ENCODE results near the gene ERBB4. TPM values are rescaled to one million over a fixed set of nuclear protein-coding genes. Genes with fewer than 3 reads are reported as not detected.

Gene ERBB4
- total and polyA plus RNA-seq, 2 of the 8 experiments (the other 6 are each of a cell fraction or from before 2014, with no cell fraction given): 0.34 to 1.3 TPM

DNA sequence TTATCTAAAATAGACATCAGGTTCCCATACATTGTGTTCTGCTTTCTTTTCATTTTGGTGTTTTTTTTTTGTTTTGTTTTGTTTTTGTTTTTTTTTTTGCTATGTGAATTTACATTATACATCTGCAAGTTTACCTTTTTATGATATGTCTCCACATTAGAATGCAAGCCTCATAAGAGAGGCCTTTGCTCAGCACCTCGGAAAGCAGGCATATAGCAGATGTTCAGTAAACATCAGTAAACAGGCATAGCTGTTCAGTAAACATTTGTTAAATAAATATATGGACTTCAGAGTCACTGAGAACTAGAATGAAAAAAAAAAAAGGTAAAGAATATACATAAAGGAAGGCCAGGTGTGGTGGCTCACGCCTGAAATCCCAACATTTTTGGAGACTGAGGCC lies 405.3 kb downstream of the ERBB4 start (continued):
- TF ChIP-seq, protein P1, sequence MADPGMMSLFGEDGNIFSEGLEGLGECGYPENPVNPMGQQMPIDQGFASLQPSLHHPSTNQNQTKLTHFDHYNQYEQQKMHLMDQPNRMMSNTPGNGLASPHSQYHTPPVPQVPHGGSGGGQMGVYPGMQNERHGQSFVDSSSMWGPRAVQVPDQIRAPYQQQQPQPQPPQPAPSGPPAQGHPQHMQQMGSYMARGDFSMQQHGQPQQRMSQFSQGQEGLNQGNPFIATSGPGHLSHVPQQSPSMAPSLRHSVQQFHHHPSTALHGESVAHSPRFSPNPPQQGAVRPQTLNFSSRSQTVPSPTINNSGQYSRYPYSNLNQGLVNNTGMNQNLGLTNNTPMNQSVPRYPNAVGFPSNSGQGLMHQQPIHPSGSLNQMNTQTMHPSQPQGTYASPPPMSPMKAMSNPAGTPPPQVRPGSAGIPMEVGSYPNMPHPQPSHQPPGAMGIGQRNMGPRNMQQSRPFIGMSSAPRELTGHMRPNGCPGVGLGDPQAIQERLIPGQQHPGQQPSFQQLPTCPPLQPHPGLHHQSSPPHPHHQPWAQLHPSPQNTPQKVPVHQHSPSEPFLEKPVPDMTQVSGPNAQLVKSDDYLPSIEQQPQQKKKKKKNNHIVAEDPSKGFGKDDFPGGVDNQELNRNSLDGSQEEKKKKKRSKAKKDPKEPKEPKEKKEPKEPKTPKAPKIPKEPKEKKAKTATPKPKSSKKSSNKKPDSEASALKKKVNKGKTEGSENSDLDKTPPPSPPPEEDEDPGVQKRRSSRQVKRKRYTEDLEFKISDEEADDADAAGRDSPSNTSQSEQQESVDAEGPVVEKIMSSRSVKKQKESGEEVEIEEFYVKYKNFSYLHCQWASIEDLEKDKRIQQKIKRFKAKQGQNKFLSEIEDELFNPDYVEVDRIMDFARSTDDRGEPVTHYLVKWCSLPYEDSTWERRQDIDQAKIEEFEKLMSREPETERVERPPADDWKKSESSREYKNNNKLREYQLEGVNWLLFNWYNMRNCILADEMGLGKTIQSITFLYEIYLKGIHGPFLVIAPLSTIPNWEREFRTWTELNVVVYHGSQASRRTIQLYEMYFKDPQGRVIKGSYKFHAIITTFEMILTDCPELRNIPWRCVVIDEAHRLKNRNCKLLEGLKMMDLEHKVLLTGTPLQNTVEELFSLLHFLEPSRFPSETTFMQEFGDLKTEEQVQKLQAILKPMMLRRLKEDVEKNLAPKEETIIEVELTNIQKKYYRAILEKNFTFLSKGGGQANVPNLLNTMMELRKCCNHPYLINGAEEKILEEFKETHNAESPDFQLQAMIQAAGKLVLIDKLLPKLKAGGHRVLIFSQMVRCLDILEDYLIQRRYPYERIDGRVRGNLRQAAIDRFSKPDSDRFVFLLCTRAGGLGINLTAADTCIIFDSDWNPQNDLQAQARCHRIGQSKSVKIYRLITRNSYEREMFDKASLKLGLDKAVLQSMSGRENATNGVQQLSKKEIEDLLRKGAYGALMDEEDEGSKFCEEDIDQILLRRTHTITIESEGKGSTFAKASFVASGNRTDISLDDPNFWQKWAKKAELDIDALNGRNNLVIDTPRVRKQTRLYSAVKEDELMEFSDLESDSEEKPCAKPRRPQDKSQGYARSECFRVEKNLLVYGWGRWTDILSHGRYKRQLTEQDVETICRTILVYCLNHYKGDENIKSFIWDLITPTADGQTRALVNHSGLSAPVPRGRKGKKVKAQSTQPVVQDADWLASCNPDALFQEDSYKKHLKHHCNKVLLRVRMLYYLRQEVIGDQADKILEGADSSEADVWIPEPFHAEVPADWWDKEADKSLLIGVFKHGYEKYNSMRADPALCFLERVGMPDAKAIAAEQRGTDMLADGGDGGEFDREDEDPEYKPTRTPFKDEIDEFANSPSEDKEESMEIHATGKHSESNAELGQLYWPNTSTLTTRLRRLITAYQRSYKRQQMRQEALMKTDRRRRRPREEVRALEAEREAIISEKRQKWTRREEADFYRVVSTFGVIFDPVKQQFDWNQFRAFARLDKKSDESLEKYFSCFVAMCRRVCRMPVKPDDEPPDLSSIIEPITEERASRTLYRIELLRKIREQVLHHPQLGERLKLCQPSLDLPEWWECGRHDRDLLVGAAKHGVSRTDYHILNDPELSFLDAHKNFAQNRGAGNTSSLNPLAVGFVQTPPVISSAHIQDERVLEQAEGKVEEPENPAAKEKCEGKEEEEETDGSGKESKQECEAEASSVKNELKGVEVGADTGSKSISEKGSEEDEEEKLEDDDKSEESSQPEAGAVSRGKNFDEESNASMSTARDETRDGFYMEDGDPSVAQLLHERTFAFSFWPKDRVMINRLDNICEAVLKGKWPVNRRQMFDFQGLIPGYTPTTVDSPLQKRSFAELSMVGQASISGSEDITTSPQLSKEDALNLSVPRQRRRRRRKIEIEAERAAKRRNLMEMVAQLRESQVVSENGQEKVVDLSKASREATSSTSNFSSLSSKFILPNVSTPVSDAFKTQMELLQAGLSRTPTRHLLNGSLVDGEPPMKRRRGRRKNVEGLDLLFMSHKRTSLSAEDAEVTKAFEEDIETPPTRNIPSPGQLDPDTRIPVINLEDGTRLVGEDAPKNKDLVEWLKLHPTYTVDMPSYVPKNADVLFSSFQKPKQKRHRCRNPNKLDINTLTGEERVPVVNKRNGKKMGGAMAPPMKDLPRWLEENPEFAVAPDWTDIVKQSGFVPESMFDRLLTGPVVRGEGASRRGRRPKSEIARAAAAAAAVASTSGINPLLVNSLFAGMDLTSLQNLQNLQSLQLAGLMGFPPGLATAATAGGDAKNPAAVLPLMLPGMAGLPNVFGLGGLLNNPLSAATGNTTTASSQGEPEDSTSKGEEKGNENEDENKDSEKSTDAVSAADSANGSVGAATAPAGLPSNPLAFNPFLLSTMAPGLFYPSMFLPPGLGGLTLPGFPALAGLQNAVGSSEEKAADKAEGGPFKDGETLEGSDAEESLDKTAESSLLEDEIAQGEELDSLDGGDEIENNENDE (IDR thresholded peaks at IDR 0.05; ENCODE audit: insufficient replicate concordance, low read length): no peak
- TF ChIP-seq YY1 (IDR thresholded peaks at IDR 0.05; ENCODE audit: low read depth, low read length): no peak
- TF ChIP-seq EGR1 (IDR thresholded peaks at IDR 0.05; ENCODE audit: borderline replicate concordance, low read depth, low read length): no peak
- TF ChIP-seq MAFK (IDR thresholded peaks at IDR 0.05; ENCODE audit: low read depth, low read length): no peak
- TF ChIP-seq, protein P2, sequence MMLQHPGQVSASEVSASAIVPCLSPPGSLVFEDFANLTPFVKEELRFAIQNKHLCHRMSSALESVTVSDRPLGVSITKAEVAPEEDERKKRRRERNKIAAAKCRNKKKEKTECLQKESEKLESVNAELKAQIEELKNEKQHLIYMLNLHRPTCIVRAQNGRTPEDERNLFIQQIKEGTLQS (IDR thresholded peaks at IDR 0.05; ENCODE audit: insufficient read depth, low read depth, low read length): no peak
- no peak for TF ChIP-seq SP4 (IDR thresholded peaks at IDR 0.05; ENCODE audit: low read length)
- no peak for TF ChIP-seq KDM4A (IDR thresholded peaks at IDR 0.05; ENCODE audit: low read depth, low read length, severe bottlenecking)
- no peak for TF ChIP-seq RNF2 (IDR thresholded peaks at IDR 0.05; ENCODE audit: borderline replicate concordance, low read depth, low read length, missing control alignments, poor library complexity, severe bottlenecking)
- TF ChIP-seq TAF1 (IDR thresholded peaks at IDR 0.05; ENCODE audit: low read depth, low read length): no peak
- TF ChIP-seq RBBP5 (IDR thresholded peaks at IDR 0.05; ENCODE audit: borderline replicate concordance, low read depth, low read length): no peak
- no peak for TF ChIP-seq TBP (IDR thresholded peaks at IDR 0.05; ENCODE audit: low read depth, low read length)
- TF ChIP-seq CBX5 (IDR thresholded peaks at IDR 0.05; ENCODE audit: low read depth, low read length): no peak
